GM12878 (cell line): Measurements from ENCODE around the gene ADAMTS17.

ENCODE experiments used
- EGR1 ChIP-seq, 2 experiments: IDR thresholded peaks; 1 replicate in 1 of 2; 2 replicates in 1 of 2; pipeline ENCODE4 v1.6.1; 2011 to 2012; ENCODE audit warnings: low read depth in 2 of 2, low read length in 2 of 2, borderline replicate concordance in 1 of 2, mild to moderate bottlenecking in 1 of 2, moderate library complexity in 1 of 2
- EZH2 ChIP-seq: IDR thresholded peaks from 2 replicates; pipeline ENCODE4 v1.6.1; 2012; ENCODE audit warnings: low read depth, mild to moderate bottlenecking, control low read depth, inconsistent platforms, low read length, borderline replicate concordance; ENCODE audit not compliant: control insufficient read depth
- GABPA ChIP-seq: IDR thresholded peaks from 2 replicates; pipeline ENCODE4 v1.6.1; 2014; ENCODE audit warnings: antibody characterized with exemption, low read depth, mild to moderate bottlenecking, inconsistent platforms
- IRF4 ChIP-seq: IDR thresholded peaks from 2 replicates; pipeline ENCODE4 v1.6.1; 2011; ENCODE audit warnings: low read depth, low read length
- JUND ChIP-seq: IDR thresholded peaks from 2 replicates; pipeline ENCODE4 v1.6.1; 2012; ENCODE audit warnings: low read depth, mild to moderate bottlenecking, low read length, improper control_type of control experiment, moderate library complexity
- PML ChIP-seq: IDR thresholded peaks from 2 replicates; pipeline ENCODE4 v1.6.1; 2012; ENCODE audit warnings: low read length, inconsistent platforms
- POLR2A ChIP-seq: IDR thresholded peaks from 2 replicates; pipeline ENCODE4 v1.6.1; 2011; ENCODE audit warnings: low read depth, mild to moderate bottlenecking, low read length
- POLR2AphosphoS5 ChIP-seq: IDR thresholded peaks from 2 replicates; pipeline ENCODE4 v1.6.1; 2011; ENCODE audit warnings: mild to moderate bottlenecking, low read length, inconsistent platforms
- RFX5 ChIP-seq: IDR thresholded peaks from 2 replicates; pipeline ENCODE4 v1.6.1; 2011; ENCODE audit warnings: low read depth, low read length, improper control_type of control experiment
- SUPT20H ChIP-seq: IDR thresholded peaks from 2 replicates; pipeline ENCODE4 v1.6.1; 2011; ENCODE audit warnings: low read depth, mild to moderate bottlenecking, low read length, moderate library complexity, borderline replicate concordance; ENCODE audit not compliant: control insufficient read depth
- TF ChIP-seq, protein P1 (sequence below): IDR thresholded peaks from 2 replicates; pipeline ENCODE4 v1.6.1; 2011; ENCODE audit warnings: mild to moderate bottlenecking, low read depth, low read length, moderate library complexity; ENCODE audit not compliant: insufficient replicate concordance
- TF ChIP-seq, protein P2 (sequence below), 3 experiments: IDR thresholded peaks in 2 of 3; conservative IDR thresholded peaks in 1 of 3; 2 replicates each; pipeline ENCODE4 v1.5.1; 2011; ENCODE audit warnings: low read depth in 3 of 3, low read length in 3 of 3, mild to moderate bottlenecking in 3 of 3, control low read depth in 2 of 3, moderate library complexity in 2 of 3, inconsistent platforms in 1 of 3, mixed read lengths in 1 of 3; ENCODE audit not compliant: control insufficient read depth in 2 of 3, insufficient read depth in 1 of 3; ENCODE audit errors: extremely low read depth in 1 of 3
- TF ChIP-seq, protein P3 (sequence below): IDR thresholded peaks from 2 replicates; pipeline ENCODE4 v1.6.1; 2012; ENCODE audit warnings: low read depth, low read length, improper control_type of control experiment

DNA sequence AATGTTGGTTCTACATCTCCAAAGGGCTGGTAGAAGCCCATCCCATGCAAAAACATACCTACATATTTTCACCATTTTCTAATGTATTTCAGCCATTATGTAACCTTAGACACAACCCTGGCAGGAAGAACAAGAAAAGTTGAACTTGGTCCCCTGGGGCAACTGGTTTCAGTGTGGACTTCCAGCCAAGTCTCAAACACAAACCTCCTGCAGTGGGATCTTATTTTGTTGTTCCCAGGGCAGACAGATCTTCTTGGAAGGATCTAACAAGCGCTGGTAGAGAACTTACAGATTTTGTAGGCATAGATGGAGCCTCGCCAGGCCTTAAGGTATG lies 96.3 kb downstream of the ADAMTS17 start:
- TF ChIP-seq POLR2A, result no peak
- no peak for TF ChIP-seq EZH2
- TF ChIP-seq EGR1 (IDR thresholded peaks at IDR 0.05; ENCODE audit: borderline replicate concordance in 1 of 2, low read depth in 2 of 2, low read length in 2 of 2), result no peak
- TF ChIP-seq, protein P1, sequence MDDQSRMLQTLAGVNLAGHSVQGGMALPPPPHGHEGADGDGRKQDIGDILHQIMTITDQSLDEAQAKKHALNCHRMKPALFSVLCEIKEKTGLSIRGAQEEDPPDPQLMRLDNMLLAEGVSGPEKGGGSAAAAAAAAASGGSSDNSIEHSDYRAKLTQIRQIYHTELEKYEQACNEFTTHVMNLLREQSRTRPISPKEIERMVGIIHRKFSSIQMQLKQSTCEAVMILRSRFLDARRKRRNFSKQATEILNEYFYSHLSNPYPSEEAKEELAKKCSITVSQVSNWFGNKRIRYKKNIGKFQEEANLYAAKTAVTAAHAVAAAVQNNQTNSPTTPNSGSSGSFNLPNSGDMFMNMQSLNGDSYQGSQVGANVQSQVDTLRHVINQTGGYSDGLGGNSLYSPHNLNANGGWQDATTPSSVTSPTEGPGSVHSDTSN, result no peak
- TF ChIP-seq, protein P2, sequence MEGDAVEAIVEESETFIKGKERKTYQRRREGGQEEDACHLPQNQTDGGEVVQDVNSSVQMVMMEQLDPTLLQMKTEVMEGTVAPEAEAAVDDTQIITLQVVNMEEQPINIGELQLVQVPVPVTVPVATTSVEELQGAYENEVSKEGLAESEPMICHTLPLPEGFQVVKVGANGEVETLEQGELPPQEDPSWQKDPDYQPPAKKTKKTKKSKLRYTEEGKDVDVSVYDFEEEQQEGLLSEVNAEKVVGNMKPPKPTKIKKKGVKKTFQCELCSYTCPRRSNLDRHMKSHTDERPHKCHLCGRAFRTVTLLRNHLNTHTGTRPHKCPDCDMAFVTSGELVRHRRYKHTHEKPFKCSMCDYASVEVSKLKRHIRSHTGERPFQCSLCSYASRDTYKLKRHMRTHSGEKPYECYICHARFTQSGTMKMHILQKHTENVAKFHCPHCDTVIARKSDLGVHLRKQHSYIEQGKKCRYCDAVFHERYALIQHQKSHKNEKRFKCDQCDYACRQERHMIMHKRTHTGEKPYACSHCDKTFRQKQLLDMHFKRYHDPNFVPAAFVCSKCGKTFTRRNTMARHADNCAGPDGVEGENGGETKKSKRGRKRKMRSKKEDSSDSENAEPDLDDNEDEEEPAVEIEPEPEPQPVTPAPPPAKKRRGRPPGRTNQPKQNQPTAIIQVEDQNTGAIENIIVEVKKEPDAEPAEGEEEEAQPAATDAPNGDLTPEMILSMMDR (IDR thresholded peaks at IDR 0.05 in 2 of 3, conservative IDR thresholded peaks at IDR 0.05 in 1 of 3; ENCODE audit: control insufficient read depth in 2 of 3, extremely low read depth in 1 of 3, insufficient read depth in 1 of 3, low read depth in 3 of 3, low read length in 3 of 3), result no peak
- TF ChIP-seq POLR2AphosphoS5, result no peak
- TF ChIP-seq PML, result no peak
- TF ChIP-seq JUND, result no peak
- TF ChIP-seq GABPA, result no peak
- no peak for TF ChIP-seq RFX5
- no peak for TF ChIP-seq SUPT20H
- TF ChIP-seq IRF4, result no peak
- TF ChIP-seq, protein P3, sequence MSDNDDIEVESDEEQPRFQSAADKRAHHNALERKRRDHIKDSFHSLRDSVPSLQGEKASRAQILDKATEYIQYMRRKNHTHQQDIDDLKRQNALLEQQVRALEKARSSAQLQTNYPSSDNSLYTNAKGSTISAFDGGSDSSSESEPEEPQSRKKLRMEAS, result no peak
